Measurements from ENCODE around the gene SALL1. TPM values are rescaled to one million over a fixed set of nuclear protein-coding genes. Genes with fewer than 3 reads are reported as not detected.

SALL1 gene
- total RNA-seq, 1 experiment from 2014 or later, result not detected

GRCh38 chr16:51097729-51098128 lies 53.3 kb downstream of the SALL1 start:
- Histone ChIP-seq H3K9me2 (replicated peaks; ENCODE audit: low read length) (no peaks in the 10 kb centered on the region), H4K20me1 (ENCODE audit: low read length) (no peaks in the 10 kb centered on the region), H2AFZ (ENCODE audit: low read length) (no peak overlapping the region), H3K27ac (ENCODE audit: low read length) (no peak overlapping the region), H3K36me3 (ENCODE audit: low read depth, low read length) (no peaks in the 10 kb centered on the region), H3K9me3 (ENCODE audit: low read length) (no peaks in the 10 kb centered on the region), H3K4me1 (ENCODE audit: insufficient read depth, low read length) (no peaks in the 10 kb centered on the region), H3K9ac (ENCODE audit: low read length) (no peak overlapping the region), H3K4me3 (ENCODE audit: low read length) (no peak overlapping the region), H3F3A (ENCODE audit: low read length, unreplicated experiment) (no peaks in the 10 kb centered on the region), H3K79me2 (ENCODE audit: low read length) (no peaks in the 10 kb centered on the region), H3K4me2 (ENCODE audit: low read length) (no peak overlapping the region), H3K27me3 (ENCODE audit: low read length) (no peaks in the 10 kb centered on the region)
- TF ChIP-seq EZH2phosphoT487 (IDR thresholded peaks at IDR 0.05; ENCODE audit: borderline replicate concordance, low read length), result no peak
- TF ChIP-seq EZH2 (IDR thresholded peaks at IDR 0.05; ENCODE audit: low read length, unreplicated experiment), result no peak
- ChIA-PET CTCF (no interaction called here), POLR2A (ENCODE audit: unreplicated experiment) (no interaction called here)
- ATAC-seq (no peak), DNase-seq (no peak)
- BruUV-seq (replicated peaks), result no TSS peak
- intact Hi-C loops (cut with micrococcal nuclease), result no loop called here

GRCh38 chr16:51095890-51096626 lies 55.0 kb downstream of the SALL1 start:
- DNase-seq (no peak), ATAC-seq (no peak)
- H3K27me3 ChIP-seq (ENCODE audit: low read length), result no peaks in the 10 kb centered on the region
- intact Hi-C loops (cut with micrococcal nuclease), result no loop called here
- H3K36me3 ChIP-seq (ENCODE audit: low read depth, low read length), result no peaks in the 10 kb centered on the region
- no peak overlapping the region for H2AFZ ChIP-seq (ENCODE audit: low read length)
- BruUV-seq (replicated peaks), result no TSS peak
- no peaks in the 10 kb centered on the region for H4K20me1 ChIP-seq (ENCODE audit: low read length)
- ChIA-PET CTCF (no interaction called here), POLR2A (ENCODE audit: unreplicated experiment) (no interaction called here)
- no peaks in the 10 kb centered on the region for H3K9me2 ChIP-seq (replicated peaks; ENCODE audit: low read length)
- no peak overlapping the region for H3K27ac ChIP-seq (ENCODE audit: low read length)
- H3K9me3 ChIP-seq (ENCODE audit: low read length), result no peaks in the 10 kb centered on the region
- H3K9ac ChIP-seq (ENCODE audit: low read length), result no peak overlapping the region
- H3K4me1 ChIP-seq (ENCODE audit: insufficient read depth, low read length), result no peaks in the 10 kb centered on the region
- no peaks in the 10 kb centered on the region for H3K79me2 ChIP-seq (ENCODE audit: low read length)
- TF ChIP-seq EZH2phosphoT487 (IDR thresholded peaks at IDR 0.05; ENCODE audit: borderline replicate concordance, low read length), result no peak
- no peak for TF ChIP-seq EZH2 (IDR thresholded peaks at IDR 0.05; ENCODE audit: low read length, unreplicated experiment)
- no peak for TF ChIP-seq CTCF (conservative IDR thresholded peaks at IDR 0.05; ENCODE audit: low read depth, low read length)
- no peaks in the 10 kb centered on the region for H3F3A ChIP-seq (ENCODE audit: low read length, unreplicated experiment)
- no peak overlapping the region for H3K4me3 ChIP-seq (ENCODE audit: low read length)
- H3K4me2 ChIP-seq (ENCODE audit: low read length), result no peak overlapping the region

GRCh38 chr16:51095084-51095881 lies 55.8 kb downstream of the SALL1 start:
- no peaks in the 10 kb centered on the region for H4K20me1 ChIP-seq (ENCODE audit: low read length)
- POLR2A ChIA-PET (ENCODE audit: unreplicated experiment), result no interaction called here
- no peaks in the 10 kb centered on the region for H3K9me2 ChIP-seq (replicated peaks; ENCODE audit: low read length)
- H2AFZ ChIP-seq (ENCODE audit: low read length), result no peak overlapping the region
- H3K4me1 ChIP-seq (ENCODE audit: insufficient read depth, low read length), result no peaks in the 10 kb centered on the region
- H3K9me3 ChIP-seq (ENCODE audit: low read length), result no peaks in the 10 kb centered on the region
- H3F3A ChIP-seq (ENCODE audit: low read length, unreplicated experiment), result no peaks in the 10 kb centered on the region
- H3K27ac ChIP-seq (ENCODE audit: low read length), result no peak overlapping the region
- intact Hi-C loops (cut with micrococcal nuclease), result no loop called here
- no peak for DNase-seq
- CTCF ChIA-PET, result no interaction called here
- TF ChIP-seq EZH2phosphoT487 (IDR thresholded peaks at IDR 0.05; ENCODE audit: borderline replicate concordance, low read length) (no peak), CTCF (conservative IDR thresholded peaks at IDR 0.05; ENCODE audit: low read depth, low read length) (no peak), EZH2 (IDR thresholded peaks at IDR 0.05; ENCODE audit: low read length, unreplicated experiment) (no peak)
- no peaks in the 10 kb centered on the region for H3K27me3 ChIP-seq (ENCODE audit: low read length)
- H3K36me3 ChIP-seq (ENCODE audit: low read depth, low read length), result no peaks in the 10 kb centered on the region
- H3K79me2 ChIP-seq (ENCODE audit: low read length), result no peaks in the 10 kb centered on the region
- H3K4me3 ChIP-seq (ENCODE audit: low read length), result no peak overlapping the region
- BruUV-seq (replicated peaks), result no TSS peak
- ATAC-seq, result no peak
- H3K4me2 ChIP-seq (ENCODE audit: low read length), result no peak overlapping the region
- H3K9ac ChIP-seq (ENCODE audit: low read length), result no peak overlapping the region

All from PC-3 (cell line).